K562 (cell line): ENCODE data around the gene IGSF23. TPM values are rescaled to one million over a fixed set of nuclear protein-coding genes. Genes with fewer than 3 reads are reported as not detected.
A peak's percentile ranks its signal among the peaks of the same experiment; 100 is the strongest.

ENCODE experiments used
- ARNT ChIP-seq, 2 experiments: fragments of 450-650 bp; IDR thresholded peaks; 2 replicates each; pipeline ENCODE4 v1.6.1; 2016; ENCODE audit warnings: mild to moderate bottlenecking in 1 of 2
- ATF1 ChIP-seq, 2 experiments: fragments of 450-650 bp in 1 of 2; IDR thresholded peaks; 2 replicates each; pipeline ENCODE4 v1.6.1; 2016; ENCODE audit warnings: missing compliant biosample characterization in 1 of 2, missing genetic modification characterization in 1 of 2
- ATF7 ChIP-seq: fragments of 450-650 bp; IDR thresholded peaks from 2 replicates; pipeline ENCODE4 v1.7.1; 2014; ENCODE audit warnings: mild to moderate bottlenecking, moderate library complexity
- DMBX1 ChIP-seq: fragments of 250-450 bp; sonication (Bioruptor Pico); IDR thresholded peaks from 2 replicates; pipeline ENCODE4 v1.8.0; 2022; ENCODE audit warnings: inconsistent platforms, mild to moderate bottlenecking, moderate library complexity, borderline replicate concordance
- DNMT1 ChIP-seq: fragments of 450-650 bp; IDR thresholded peaks from 2 replicates; pipeline ENCODE4 v1.6.1; 2016; ENCODE audit warnings: antibody characterized with exemption, mild to moderate bottlenecking
- EP400 ChIP-seq: fragments of 450-650 bp; IDR thresholded peaks from 2 replicates; pipeline ENCODE4 v1.6.1; 2017; ENCODE audit warnings: antibody characterized with exemption, mild to moderate bottlenecking, moderate library complexity
- IFI16 ChIP-seq: fragments of 250-450 bp; sonication (Bioruptor Pico); IDR thresholded peaks from 2 replicates; pipeline ENCODE4 v2.1.2; 2022; ENCODE audit warnings: mild to moderate bottlenecking, inconsistent platforms
- ILF3 ChIP-seq: fragments of 450-650 bp; IDR thresholded peaks from 2 replicates; pipeline ENCODE4 v1.6.1; 2018; ENCODE audit warnings: antibody characterized with exemption, mild to moderate bottlenecking, moderate library complexity, borderline replicate concordance
- KAT7 ChIP-seq: sonication (generic); formaldehyde crosslinking; IDR thresholded peaks from 2 replicates; pipeline ENCODE4 v1.8.0; 2022; ENCODE audit warnings: missing genetic modification reagents, mild to moderate bottlenecking, borderline replicate concordance
- LEF1 ChIP-seq: fragments of 450-650 bp; IDR thresholded peaks from 2 replicates; pipeline ENCODE4 v1.6.1; 2016; ENCODE audit warnings: mild to moderate bottlenecking
- MBD2 ChIP-seq: sonication (generic); IDR thresholded peaks from 2 replicates; pipeline ENCODE4 v1.6.1; 2016; ENCODE audit warnings: low read depth, borderline replicate concordance
- MEF2D ChIP-seq: conservative IDR thresholded peaks from 2 replicates; pipeline ENCODE4 v1.6.1; 2016; ENCODE audit warnings: low read depth, missing genetic modification characterization, missing compliant biosample characterization
- NR2C2 ChIP-seq, 2 experiments: fragments of 200-800 bp in 1 of 2; sonication (Bioruptor generic) in 1 of 2; sonication (generic) in 1 of 2; formaldehyde crosslinking in 1 of 2; IDR thresholded peaks; 2 replicates each; pipeline versions ENCODE4 v1.6.1 to v1.8.0; 2016 to 2022; ENCODE audit warnings: mild to moderate bottlenecking in 1 of 2, missing compliant biosample characterization in 1 of 2, missing genetic modification characterization in 1 of 2, missing genetic modification reagents in 1 of 2
- POLR2A ChIP-seq: fragments of 450-650 bp; conservative IDR thresholded peaks from 2 replicates; pipeline ENCODE4 v1.6.1; 2016
- RFX7 ChIP-seq: fragments of 250-450 bp; sonication (Bioruptor Pico); IDR thresholded peaks from 2 replicates; pipeline ENCODE4 v1.5.1; 2021; ENCODE audit warnings: mild to moderate bottlenecking
- SLC30A9 ChIP-seq: fragments of 250-450 bp; sonication (Bioruptor Pico); IDR thresholded peaks from 2 replicates; pipeline ENCODE4 v1.8.0; 2022; ENCODE audit warnings: mild to moderate bottlenecking, moderate library complexity
- SOX6 ChIP-seq: fragments of 450-650 bp; IDR thresholded peaks from 2 replicates; pipeline ENCODE4 v1.6.1; 2014; ENCODE audit warnings: mild to moderate bottlenecking
- STAT5A ChIP-seq: IDR thresholded peaks from 2 replicates; pipeline ENCODE4 v1.6.1; 2012; ENCODE audit warnings: low read length, inconsistent platforms, borderline replicate concordance
- TEAD2 ChIP-seq: fragments of 450-650 bp; IDR thresholded peaks from 2 replicates; pipeline ENCODE4 v1.6.1; 2016; ENCODE audit warnings: missing genetic modification characterization, control low read depth, missing compliant biosample characterization
- ZFX ChIP-seq: sonication (generic); formaldehyde crosslinking; IDR thresholded peaks from 2 replicates; pipeline ENCODE4 v1.8.0; 2022; ENCODE audit warnings: mild to moderate bottlenecking, missing genetic modification reagents, moderate library complexity
- ZNF134 ChIP-seq: fragments of 250-450 bp; sonication (Bioruptor Pico); conservative IDR thresholded peaks from 2 replicates; pipeline ENCODE4 v1.4.0; 2020
- ZNF224 ChIP-seq: sonication (generic); formaldehyde crosslinking; IDR thresholded peaks from 2 replicates; pipeline ENCODE4 v1.8.0; 2022; ENCODE audit warnings: mild to moderate bottlenecking, missing genetic modification reagents
- ZNF263 ChIP-seq: sonication (generic); formaldehyde crosslinking; IDR thresholded peaks from 2 replicates; pipeline ENCODE4 v1.8.0; 2022; ENCODE audit warnings: mild to moderate bottlenecking, missing genetic modification reagents, borderline replicate concordance
- ZNF586 ChIP-seq: fragments of 450-650 bp; formaldehyde crosslinking; conservative IDR thresholded peaks from 2 replicates; pipeline ENCODE4 v1.4.0; 2020; ENCODE audit warnings: mild to moderate bottlenecking, moderate library complexity
- ZNF644 ChIP-seq: fragments of 200-800 bp; sonication (Bioruptor generic); IDR thresholded peaks from 2 replicates; pipeline ENCODE4 v1.6.1; 2016; ENCODE audit warnings: low read depth, missing genetic modification characterization, missing compliant biosample characterization
- polyA plus RNA-seq, 8 experiments: library from polyadenylated mRNA; depleted of rRNA in 4 of 8; stranded (reverse) in 5 of 8; unstranded in 3 of 8; fragments of >200 nt; fragmentation: Nextera tagmentation in 2 of 8; fragmentation: Illumina TruSeq in 1 of 8; extraction: Ambion mirVana in 2 of 8; extraction: Trizol in 1 of 8; gene quantifications; 2 replicates each; pipeline versions ENCODE4 v1.2.1 to v1.2.3, GENCODE V29; 2011 to 2014; ENCODE audit warnings: inconsistent platforms in 1 of 8, missing spikeins in 1 of 8
- total RNA-seq, 7 experiments: library from RNA; depleted of rRNA in 6 of 7; stranded (reverse); fragments of >200 nt in 6 of 7; fragmentation: Illumina TruSeq in 2 of 7; extraction: Trizol in 2 of 7; gene quantifications; 2 replicates each; pipeline versions ENCODE4 v1.2.1 to v1.2.3, GENCODE V29; 2011 to 2021; ENCODE audit warnings: low replicate concordance in 1 of 7
- TF ChIP-seq, protein P1 (sequence below), 2 experiments: IDR thresholded peaks in 1 of 2; conservative IDR thresholded peaks in 1 of 2; 2 replicates each; pipeline ENCODE4 v1.6.1; 2016; ENCODE audit warnings: low read depth in 2 of 2, mild to moderate bottlenecking in 1 of 2, missing compliant biosample characterization in 1 of 2, missing genetic modification characterization in 1 of 2, moderate library complexity in 1 of 2
- TF ChIP-seq, protein P2 (sequence below): sonication (generic); formaldehyde crosslinking; IDR thresholded peaks from 2 replicates; pipeline ENCODE4 v1.8.0; 2022; ENCODE audit warnings: mild to moderate bottlenecking, missing genetic modification reagents

The IGSF23 gene
- total and polyA plus RNA-seq, 9 of the 15 experiments (the other 6 are each of a cell fraction or from before 2014, with no cell fraction given), result not detected

DNA sequence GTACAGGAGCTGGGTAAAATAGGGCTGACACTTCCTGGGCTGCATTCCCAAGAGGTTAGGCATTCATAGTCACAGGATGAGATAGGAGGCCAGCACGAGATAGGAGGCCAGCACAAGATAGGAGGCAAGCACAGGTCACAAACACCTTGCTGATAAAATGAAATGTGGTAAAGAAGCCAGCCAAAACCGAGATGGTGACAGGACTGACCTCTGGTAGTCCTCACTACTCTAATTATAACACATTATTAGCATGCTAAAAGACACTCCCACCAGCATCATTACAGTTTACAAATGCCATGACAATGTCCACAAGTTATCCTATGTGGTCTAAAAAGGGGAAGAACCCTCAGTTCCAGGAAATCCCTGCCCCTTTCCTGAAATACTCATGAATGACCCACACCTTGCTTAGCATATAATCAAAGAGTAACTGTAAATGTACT is 20.9 kb upstream of the IGSF23 start (continued):
- TF ChIP-seq DMBX1 (CRISPR knock-in tag), result peak; percentile 21; the same call in 1 of the 2 replicates
- TF ChIP-seq, protein P1, sequence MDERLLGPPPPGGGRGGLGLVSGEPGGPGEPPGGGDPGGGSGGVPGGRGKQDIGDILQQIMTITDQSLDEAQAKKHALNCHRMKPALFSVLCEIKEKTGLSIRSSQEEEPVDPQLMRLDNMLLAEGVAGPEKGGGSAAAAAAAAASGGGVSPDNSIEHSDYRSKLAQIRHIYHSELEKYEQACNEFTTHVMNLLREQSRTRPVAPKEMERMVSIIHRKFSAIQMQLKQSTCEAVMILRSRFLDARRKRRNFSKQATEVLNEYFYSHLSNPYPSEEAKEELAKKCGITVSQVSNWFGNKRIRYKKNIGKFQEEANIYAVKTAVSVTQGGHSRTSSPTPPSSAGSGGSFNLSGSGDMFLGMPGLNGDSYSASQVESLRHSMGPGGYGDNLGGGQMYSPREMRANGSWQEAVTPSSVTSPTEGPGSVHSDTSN (CRISPR knock-in tag; IDR thresholded peaks at IDR 0.05; ENCODE audit: low read depth), result no peak
- TF ChIP-seq, protein P1 (tag; conservative IDR thresholded peaks at IDR 0.05; ENCODE audit: low read depth), result no peak
- no peak for TF ChIP-seq ZNF224 (CRISPR knock-in tag)
- TF ChIP-seq ATF7, result peak; percentile 59; the same call in 1 of the 2 replicates
- peak; percentile 45; the same call in 1 of the 2 replicates for TF ChIP-seq NR2C2 (CRISPR knock-in tag; IDR thresholded peaks at IDR 0.05)
- no peak for TF ChIP-seq NR2C2 (tag; IDR thresholded peaks at IDR 0.05)
- TF ChIP-seq SOX6, result peak; percentile 86; the same call in 1 of the 2 replicates
- TF ChIP-seq ATF1 (CRISPR knock-in tag; IDR thresholded peaks at IDR 0.05), result no peak
- peak; percentile 42; the same call in 1 of the 2 replicates for TF ChIP-seq ATF1 (tag; IDR thresholded peaks at IDR 0.05)
- TF ChIP-seq MEF2D (tag), result 0 out of 2 replicates have a peak, but pooled peaks have one; percentile 21
- no peak for TF ChIP-seq KAT7 (CRISPR knock-in tag)
- no peak for TF ChIP-seq ZNF263 (CRISPR knock-in tag)
- no peak for TF ChIP-seq ILF3
- no peak for TF ChIP-seq DNMT1
- peak; percentile 70 for TF ChIP-seq STAT5A
- no peak for TF ChIP-seq LEF1
- no peak for TF ChIP-seq ARNT (IDR thresholded peaks at IDR 0.05)
- no peak for TF ChIP-seq TEAD2 (tag)
- TF ChIP-seq ZNF586 (CRISPR knock-in tag), result no peak
- TF ChIP-seq MBD2, result no peak
- TF ChIP-seq, protein P2, sequence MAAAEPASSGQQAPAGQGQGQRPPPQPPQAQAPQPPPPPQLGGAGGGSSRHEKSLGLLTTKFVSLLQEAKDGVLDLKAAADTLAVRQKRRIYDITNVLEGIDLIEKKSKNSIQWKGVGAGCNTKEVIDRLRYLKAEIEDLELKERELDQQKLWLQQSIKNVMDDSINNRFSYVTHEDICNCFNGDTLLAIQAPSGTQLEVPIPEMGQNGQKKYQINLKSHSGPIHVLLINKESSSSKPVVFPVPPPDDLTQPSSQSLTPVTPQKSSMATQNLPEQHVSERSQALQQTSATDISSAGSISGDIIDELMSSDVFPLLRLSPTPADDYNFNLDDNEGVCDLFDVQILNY (CRISPR knock-in tag), result no peak
- no peak for TF ChIP-seq ZFX
- TF ChIP-seq SLC30A9, result no peak
- TF ChIP-seq POLR2A, result no peak
- no peak for TF ChIP-seq RFX7
- TF ChIP-seq ZNF134 (CRISPR knock-in tag), result no peak
- no peak for TF ChIP-seq IFI16 (CRISPR knock-in tag)
- no peak for TF ChIP-seq ZNF644
- no peak for TF ChIP-seq EP400
